ENCODE measurements around the gene ATRN. TPM values are rescaled to one million over a fixed set of nuclear protein-coding genes. Genes with fewer than 3 reads are reported as not detected.

The ATRN gene
- total and polyA plus RNA-seq, 4 donors = 4.2 to 38.5 (median 21.2) TPM

DNA sequence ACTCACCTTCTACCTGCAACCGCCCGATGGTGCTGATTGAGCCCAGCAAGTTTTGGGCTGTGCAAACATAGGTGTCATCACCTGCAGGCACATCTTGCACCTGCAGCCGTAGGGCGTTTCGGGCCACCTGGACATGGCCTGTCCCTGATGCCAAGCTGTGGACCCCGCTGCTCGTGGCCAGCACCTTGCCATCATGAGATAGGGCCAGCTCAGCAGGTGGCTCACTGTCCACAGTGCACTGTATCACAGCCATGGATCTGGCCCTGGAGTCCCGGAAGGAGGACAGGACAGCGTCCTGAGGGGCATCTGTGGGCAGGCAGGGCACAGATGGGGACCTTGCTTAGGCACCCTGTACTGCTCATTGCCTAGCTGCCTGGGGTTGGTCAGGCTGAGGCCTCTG lies 221.1 kb downstream of the ATRN start:
- Histone ChIP-seq H3K4me3 (no peak overlapping the region), H3K4me1 (ENCODE audit: control insufficient read depth in 5 of 5, insufficient read depth in 5 of 5, low read length in 5 of 5) (peaks cover 0 to 7% (median 0%) of the 10 kb centered on the region in 5 donors), H3K27ac (ENCODE audit: low read depth in 1 of 2, low read length in 1 of 2) (no peak overlapping the region), H3K27me3 (ENCODE audit: control insufficient read depth in 3 of 3, insufficient read depth in 3 of 3, low read length in 2 of 3) (no peaks in the 10 kb centered on the region), H3K36me3 (ENCODE audit: control insufficient read depth in 4 of 4, insufficient read depth in 4 of 4, low read length in 4 of 4) (no peaks in the 10 kb centered on the region), H3K9ac (ENCODE audit: insufficient read depth in 1 of 2, low read length in 2 of 2) (no peak overlapping the region), H3K9me3 (ENCODE audit: control insufficient read depth in 4 of 4, insufficient read depth in 3 of 4, low read length in 3 of 4) (peaks cover 0 to 7% (median 2%) of the 10 kb centered on the region in 4 donors)
- no peak for DNase-seq
- TF ChIP-seq, protein P1, sequence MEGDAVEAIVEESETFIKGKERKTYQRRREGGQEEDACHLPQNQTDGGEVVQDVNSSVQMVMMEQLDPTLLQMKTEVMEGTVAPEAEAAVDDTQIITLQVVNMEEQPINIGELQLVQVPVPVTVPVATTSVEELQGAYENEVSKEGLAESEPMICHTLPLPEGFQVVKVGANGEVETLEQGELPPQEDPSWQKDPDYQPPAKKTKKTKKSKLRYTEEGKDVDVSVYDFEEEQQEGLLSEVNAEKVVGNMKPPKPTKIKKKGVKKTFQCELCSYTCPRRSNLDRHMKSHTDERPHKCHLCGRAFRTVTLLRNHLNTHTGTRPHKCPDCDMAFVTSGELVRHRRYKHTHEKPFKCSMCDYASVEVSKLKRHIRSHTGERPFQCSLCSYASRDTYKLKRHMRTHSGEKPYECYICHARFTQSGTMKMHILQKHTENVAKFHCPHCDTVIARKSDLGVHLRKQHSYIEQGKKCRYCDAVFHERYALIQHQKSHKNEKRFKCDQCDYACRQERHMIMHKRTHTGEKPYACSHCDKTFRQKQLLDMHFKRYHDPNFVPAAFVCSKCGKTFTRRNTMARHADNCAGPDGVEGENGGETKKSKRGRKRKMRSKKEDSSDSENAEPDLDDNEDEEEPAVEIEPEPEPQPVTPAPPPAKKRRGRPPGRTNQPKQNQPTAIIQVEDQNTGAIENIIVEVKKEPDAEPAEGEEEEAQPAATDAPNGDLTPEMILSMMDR (IDR thresholded peaks at IDR 0.05; ENCODE audit: control extremely low read depth, extremely low read depth) = no peak
- 87 to 88% methylated on average over 9 of the region's 9 CpGs for WGBS, 2 donors
- no peak for ATAC-seq (ENCODE audit: insufficient read depth, low FRiP score)

DNA sequence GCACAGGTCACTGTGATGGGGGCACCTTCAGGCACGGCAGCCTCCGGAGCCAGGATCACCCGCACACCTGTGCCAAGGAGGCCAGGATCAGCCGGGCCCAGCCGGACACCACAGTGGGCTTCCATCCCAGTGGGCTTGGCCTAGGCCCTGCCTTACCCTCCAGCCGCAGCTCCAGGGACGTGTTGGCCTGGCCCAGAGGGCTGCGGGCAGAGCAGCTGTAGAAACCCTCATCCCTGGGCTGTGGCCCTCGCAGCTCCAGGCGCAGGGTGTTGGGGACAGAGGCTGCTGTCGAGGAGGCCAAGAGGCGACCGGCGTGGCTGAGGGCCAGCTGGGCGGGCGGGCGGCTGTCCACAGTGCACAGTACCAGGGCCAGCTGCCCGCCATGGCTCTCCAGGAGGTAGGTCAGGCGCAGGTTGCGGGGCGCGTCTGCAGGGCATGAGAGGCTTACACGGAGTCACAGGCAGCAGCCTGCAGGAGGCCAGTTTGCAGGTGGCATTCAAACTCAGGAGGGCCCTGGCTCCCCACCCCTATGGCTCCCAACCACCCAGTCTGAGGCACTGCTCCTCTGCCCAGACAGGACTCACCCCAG lies 222.0 kb downstream of the ATRN start:
- Histone ChIP-seq H3K27me3 (ENCODE audit: control insufficient read depth in 3 of 3, insufficient read depth in 3 of 3, low read length in 2 of 3) (no peaks in the 10 kb centered on the region), H3K4me3 (no peak overlapping the region), H3K27ac (ENCODE audit: low read depth in 1 of 2, low read length in 1 of 2) (no peak overlapping the region), H3K36me3 (ENCODE audit: control insufficient read depth in 4 of 4, insufficient read depth in 4 of 4, low read length in 4 of 4) (no peaks in the 10 kb centered on the region), H3K9ac (ENCODE audit: insufficient read depth in 1 of 2, low read length in 2 of 2) (no peak overlapping the region), H3K9me3 (ENCODE audit: control insufficient read depth in 4 of 4, insufficient read depth in 3 of 4, low read length in 3 of 4) (peaks cover 0 to 7% (median 2%) of the 10 kb centered on the region in 4 donors), H3K4me1 (ENCODE audit: control insufficient read depth in 5 of 5, insufficient read depth in 5 of 5, low read length in 5 of 5) (no peaks in the 10 kb centered on the region)
- ATAC-seq (ENCODE audit: insufficient read depth, low FRiP score) (no peak), DNase-seq (no peak)
- 93 to 94% methylated on average over 21 to 23 of the region's 23 CpGs for WGBS, 2 donors
- TF ChIP-seq, protein P1 (IDR thresholded peaks at IDR 0.05; ENCODE audit: control extremely low read depth, extremely low read depth) = no peak

DNA sequence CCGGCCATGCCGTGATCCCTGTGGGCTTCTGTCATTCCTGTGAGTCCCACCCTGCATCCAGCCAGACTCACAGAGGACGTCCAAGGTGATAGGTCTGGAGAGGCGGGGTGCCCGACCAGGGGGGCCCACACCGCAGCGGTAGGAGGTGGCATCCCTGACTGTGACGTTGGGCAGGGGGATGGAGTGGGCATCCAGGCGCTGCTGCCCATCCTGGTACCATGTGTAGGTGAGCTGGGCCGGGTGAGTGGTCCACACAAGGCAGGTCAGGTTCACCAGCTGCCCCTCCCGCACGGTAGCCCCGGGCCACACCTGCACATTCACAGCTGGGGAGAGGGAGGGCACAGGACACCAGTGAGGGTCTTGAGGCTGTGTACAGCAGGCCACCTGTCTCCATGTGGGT lies 222.6 kb downstream of the ATRN start:
- TF ChIP-seq, protein P1 (IDR thresholded peaks at IDR 0.05; ENCODE audit: control extremely low read depth, extremely low read depth) = no peak
- Histone ChIP-seq H3K27ac (ENCODE audit: low read depth in 1 of 2, low read length in 1 of 2) (no peak overlapping the region), H3K4me3 (no peak overlapping the region), H3K9ac (ENCODE audit: insufficient read depth in 1 of 2, low read length in 2 of 2) (no peak overlapping the region), H3K9me3 (ENCODE audit: control insufficient read depth in 4 of 4, insufficient read depth in 3 of 4, low read length in 3 of 4) (peaks cover 0 to 7% (median 2%) of the 10 kb centered on the region in 4 donors), H3K36me3 (ENCODE audit: control insufficient read depth in 4 of 4, insufficient read depth in 4 of 4, low read length in 4 of 4) (no peaks in the 10 kb centered on the region), H3K27me3 (ENCODE audit: control insufficient read depth in 3 of 3, insufficient read depth in 3 of 3, low read length in 2 of 3) (no peaks in the 10 kb centered on the region), H3K4me1 (ENCODE audit: control insufficient read depth in 5 of 5, insufficient read depth in 5 of 5, low read length in 5 of 5) (peaks cover 0 to 5% (median 0%) of the 10 kb centered on the region in 5 donors)
- ATAC-seq (ENCODE audit: insufficient read depth, low FRiP score) (no peak), DNase-seq (no peak)
- WGBS, 2 donors = 91 to 97% methylated on average over 13 of the region's 13 CpGs

DNA sequence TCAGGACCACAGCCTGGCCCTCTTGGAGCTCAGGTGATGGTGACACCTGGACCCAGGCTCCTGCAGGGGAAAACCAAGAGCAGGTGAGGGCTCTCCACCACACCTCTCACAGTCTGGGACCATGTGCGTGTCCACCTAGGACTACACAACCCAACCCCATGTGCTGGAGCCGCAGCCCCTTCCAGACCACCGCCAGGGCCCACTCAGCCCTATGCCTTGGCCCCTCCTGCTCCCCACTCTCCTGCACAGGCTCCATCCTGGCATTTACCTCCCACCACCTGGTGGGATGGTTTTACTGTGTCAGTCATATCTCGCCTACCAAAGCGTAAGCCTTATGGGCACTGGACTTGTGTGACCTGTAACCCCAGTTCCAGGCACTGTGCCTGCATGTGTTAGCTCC lies 224.0 kb downstream of the ATRN start:
- WGBS, 2 donors = 93 to 98% methylated on average over 5 of the region's 5 CpGs
- Histone ChIP-seq H3K27me3 (ENCODE audit: control insufficient read depth in 3 of 3, insufficient read depth in 3 of 3, low read length in 2 of 3) (no peaks in the 10 kb centered on the region), H3K4me1 (ENCODE audit: control insufficient read depth in 5 of 5, insufficient read depth in 5 of 5, low read length in 5 of 5) (peaks cover 0 to 10% (median 0%) of the 10 kb centered on the region in 5 donors), H3K9me3 (ENCODE audit: control insufficient read depth in 4 of 4, insufficient read depth in 3 of 4, low read length in 3 of 4) (peaks cover 0 to 7% (median 2%) of the 10 kb centered on the region in 4 donors), H3K27ac (ENCODE audit: low read depth in 1 of 2, low read length in 1 of 2) (no peak overlapping the region), H3K4me3 (no peak overlapping the region), H3K9ac (ENCODE audit: insufficient read depth in 1 of 2, low read length in 2 of 2) (no peak overlapping the region), H3K36me3 (ENCODE audit: control insufficient read depth in 4 of 4, insufficient read depth in 4 of 4, low read length in 4 of 4) (no peaks in the 10 kb centered on the region)
- TF ChIP-seq, protein P1 (IDR thresholded peaks at IDR 0.05; ENCODE audit: control extremely low read depth, extremely low read depth) = no peak
- no peak for DNase-seq
- no peak for ATAC-seq (ENCODE audit: insufficient read depth, low FRiP score)

Measured in lung (tissue), 12 donors.